Calu3 (cell line): Measurements from ENCODE around the gene CDK15. TPM values are rescaled to one million over a fixed set of nuclear protein-coding genes. Genes with fewer than 3 reads are reported as not detected.

Experiments used
- BruUV-seq: library from RNA; stranded (reverse); fragments of 400-500 nt; replicated peaks from 2 replicates; lab custom pipeline; 2021; lab: Mats Ljungman, UMichigan
- CTCF ChIA-PET: fragments of 300-600 bp; sonication (Branson Sonifier 250); formaldehyde crosslinking; loops from one replicate; lab custom pipeline; 2022; ENCODE audit warnings: antibody characterized with exemption; lab: Charles Lee
- DNase-seq: peaks from one replicate; pipeline ENCODE4 v3.0.0; 2022
- H3K27ac Mint-ChIP-seq: one replicate; pipeline ENCODE4 v1.8.0; 2022; ENCODE audit warnings: mixed read lengths; ENCODE audit not compliant: unreplicated experiment
- H3K27me3 Mint-ChIP-seq: one replicate; pipeline ENCODE4 v1.8.0; 2022; ENCODE audit warnings: mixed read lengths; ENCODE audit not compliant: unreplicated experiment
- H3K36me3 Mint-ChIP-seq: one replicate; pipeline ENCODE4 v1.8.0; 2022; ENCODE audit warnings: mild to moderate bottlenecking, moderate library complexity, mixed read lengths; ENCODE audit not compliant: insufficient read depth, unreplicated experiment
- H3K4me1 Mint-ChIP-seq: one replicate; pipeline ENCODE4 v1.8.0; 2022; ENCODE audit warnings: mild to moderate bottlenecking, low read depth, mixed read lengths; ENCODE audit not compliant: unreplicated experiment
- H3K4me3 Mint-ChIP-seq: one replicate; pipeline ENCODE4 v1.8.0; 2022; ENCODE audit warnings: mild to moderate bottlenecking, low read depth, moderate library complexity, mixed read lengths; ENCODE audit not compliant: unreplicated experiment
- H3K9me3 Mint-ChIP-seq: one replicate; pipeline ENCODE4 v1.8.0; 2022; ENCODE audit warnings: low read depth, mixed read lengths; ENCODE audit not compliant: unreplicated experiment
- intact Hi-C: fragments of 100-400 bp; cut with micrococcal nuclease; formaldehyde crosslinking; loops from one replicate; pipeline ENCODE4 v1.10.0; 2022; ENCODE audit not compliant: unreplicated experiment
- total RNA-seq: library from RNA; stranded (reverse); gene quantifications from 2 replicates; pipeline ENCODE4 v1.2.3, GENCODE V29; 2022
- TF ChIP-seq, protein P1 (sequence below): fragments of 200-600 bp; IDR thresholded peaks from one replicate; pipeline ENCODE4 v1.8.0; 2022; ENCODE audit warnings: antibody characterized with exemption; ENCODE audit not compliant: unreplicated experiment

The CDK15 gene
- total RNA-seq, 1 experiment from 2014 or later: not detected

- Mint-ChIP-seq H3K27me3 (peaks cover 21% of the 10 kb centered on the region), H3K4me1 (peaks cover 10% of the 10 kb centered on the region), H3K9me3 (no peaks in the 10 kb centered on the region), H3K36me3 (no peaks in the 10 kb centered on the region), H3K4me3 (no peak overlapping the region), H3K27ac (no peak overlapping the region)
- no peak for DNase-seq
- intact Hi-C loops: no loop called here
- CTCF ChIA-PET: no interaction called here
- no TSS peak for BruUV-seq
- TF ChIP-seq, protein P1, sequence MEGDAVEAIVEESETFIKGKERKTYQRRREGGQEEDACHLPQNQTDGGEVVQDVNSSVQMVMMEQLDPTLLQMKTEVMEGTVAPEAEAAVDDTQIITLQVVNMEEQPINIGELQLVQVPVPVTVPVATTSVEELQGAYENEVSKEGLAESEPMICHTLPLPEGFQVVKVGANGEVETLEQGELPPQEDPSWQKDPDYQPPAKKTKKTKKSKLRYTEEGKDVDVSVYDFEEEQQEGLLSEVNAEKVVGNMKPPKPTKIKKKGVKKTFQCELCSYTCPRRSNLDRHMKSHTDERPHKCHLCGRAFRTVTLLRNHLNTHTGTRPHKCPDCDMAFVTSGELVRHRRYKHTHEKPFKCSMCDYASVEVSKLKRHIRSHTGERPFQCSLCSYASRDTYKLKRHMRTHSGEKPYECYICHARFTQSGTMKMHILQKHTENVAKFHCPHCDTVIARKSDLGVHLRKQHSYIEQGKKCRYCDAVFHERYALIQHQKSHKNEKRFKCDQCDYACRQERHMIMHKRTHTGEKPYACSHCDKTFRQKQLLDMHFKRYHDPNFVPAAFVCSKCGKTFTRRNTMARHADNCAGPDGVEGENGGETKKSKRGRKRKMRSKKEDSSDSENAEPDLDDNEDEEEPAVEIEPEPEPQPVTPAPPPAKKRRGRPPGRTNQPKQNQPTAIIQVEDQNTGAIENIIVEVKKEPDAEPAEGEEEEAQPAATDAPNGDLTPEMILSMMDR: no peak
Measured at GRCh38 chr2:201909348-201909747, 103.0 kb downstream of the CDK15 start.

GRCh38 chr2:201909961-201910361 is 103.6 kb downstream of the CDK15 start:
- no peaks in the 10 kb centered on the region for H3K9me3 Mint-ChIP-seq
- peaks cover 15% of the 10 kb centered on the region for H3K27me3 Mint-ChIP-seq
- CTCF ChIA-PET: no interaction called here
- peaks cover 10% of the 10 kb centered on the region for H3K4me1 Mint-ChIP-seq
- no peak overlapping the region for H3K27ac Mint-ChIP-seq
- TF ChIP-seq, protein P1: no peak
- no peak overlapping the region for H3K4me3 Mint-ChIP-seq
- DNase-seq: no peak
- BruUV-seq: no TSS peak
- no peaks in the 10 kb centered on the region for H3K36me3 Mint-ChIP-seq
- intact Hi-C loops: no loop called here

GRCh38 chr2:201911372-201911771 is 105.0 kb downstream of the CDK15 start:
- H3K9me3 Mint-ChIP-seq: no peaks in the 10 kb centered on the region
- no peaks in the 10 kb centered on the region for H3K36me3 Mint-ChIP-seq
- intact Hi-C loops: no loop called here
- peaks cover 10% of the 10 kb centered on the region for H3K4me1 Mint-ChIP-seq
- no peak overlapping the region for H3K4me3 Mint-ChIP-seq
- TF ChIP-seq, protein P1: no peak
- CTCF ChIA-PET: no interaction called here
- peaks cover 1% of the 10 kb centered on the region for H3K27me3 Mint-ChIP-seq
- H3K27ac Mint-ChIP-seq: no peak overlapping the region
- DNase-seq: no peak
- BruUV-seq: no TSS peak

GRCh38 chr2:201913201-201913600 is 106.9 kb downstream of the CDK15 start:
- Mint-ChIP-seq H3K4me1 (peaks cover 10% of the 10 kb centered on the region), H3K9me3 (no peaks in the 10 kb centered on the region), H3K27ac (no peak overlapping the region), H3K27me3 (no peaks in the 10 kb centered on the region), H3K36me3 (no peaks in the 10 kb centered on the region), H3K4me3 (no peak overlapping the region)
- no TSS peak for BruUV-seq
- no peak for DNase-seq
- TF ChIP-seq, protein P1: no peak
- CTCF ChIA-PET: interaction anchor here (0.6 to 0.7 kb wide), 2 partner anchors 30 to 115 kb away, joined by 4 read pairs; no protein-coding TSS in a partner anchor
- intact Hi-C loops: no loop called here
